Inferior parietal cortex (tissue), 1 donor: ENCODE results near the gene GALNT7.

Experiments
- DNase-seq: peaks from one replicate; pipeline ENCODE4 v3.0.0-alpha.2; 2016; ENCODE audit errors: extremely low spot score

GALNT7 gene

DNA sequence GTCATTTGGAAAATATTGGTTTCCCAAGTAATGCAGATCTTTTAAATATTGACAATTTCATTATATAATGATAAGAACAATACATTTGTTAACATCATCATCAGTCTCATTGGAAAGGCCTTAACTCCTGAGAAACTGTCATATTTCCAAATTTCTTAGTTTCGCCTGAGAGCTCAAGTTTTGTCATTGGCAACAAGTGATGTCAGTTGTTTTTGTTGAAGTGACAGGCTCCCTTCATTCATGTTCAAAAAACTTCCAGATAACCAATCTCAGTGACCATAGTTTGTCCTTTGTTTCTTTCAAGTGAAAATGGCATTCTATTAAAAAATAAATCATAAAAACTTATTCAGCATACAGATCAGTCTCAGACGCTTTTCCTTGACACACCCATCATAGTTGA, 93.8 kb downstream of the GALNT7 start:
- DNase-seq, result no peak

DNA sequence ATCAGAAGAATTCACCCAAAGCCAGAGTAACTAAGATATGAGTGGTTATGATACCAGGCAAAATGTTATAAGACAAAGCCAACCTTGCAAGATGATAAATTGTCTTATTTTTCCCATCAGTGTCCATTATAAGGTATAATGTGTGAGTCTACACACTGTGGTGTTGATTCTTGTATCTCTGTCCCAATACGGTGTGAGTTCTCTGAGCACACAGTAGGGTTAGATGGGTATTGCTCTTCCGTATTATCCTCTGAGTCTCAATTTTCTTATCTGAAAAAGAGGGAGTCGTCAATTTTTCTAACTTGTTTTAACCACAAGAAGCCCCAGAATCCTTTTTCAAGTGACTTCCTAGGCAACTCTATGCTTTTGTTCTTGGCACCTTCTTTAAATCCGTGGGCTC, 95.6 kb downstream of the GALNT7 start:
- DNase-seq, result no peak

DNA sequence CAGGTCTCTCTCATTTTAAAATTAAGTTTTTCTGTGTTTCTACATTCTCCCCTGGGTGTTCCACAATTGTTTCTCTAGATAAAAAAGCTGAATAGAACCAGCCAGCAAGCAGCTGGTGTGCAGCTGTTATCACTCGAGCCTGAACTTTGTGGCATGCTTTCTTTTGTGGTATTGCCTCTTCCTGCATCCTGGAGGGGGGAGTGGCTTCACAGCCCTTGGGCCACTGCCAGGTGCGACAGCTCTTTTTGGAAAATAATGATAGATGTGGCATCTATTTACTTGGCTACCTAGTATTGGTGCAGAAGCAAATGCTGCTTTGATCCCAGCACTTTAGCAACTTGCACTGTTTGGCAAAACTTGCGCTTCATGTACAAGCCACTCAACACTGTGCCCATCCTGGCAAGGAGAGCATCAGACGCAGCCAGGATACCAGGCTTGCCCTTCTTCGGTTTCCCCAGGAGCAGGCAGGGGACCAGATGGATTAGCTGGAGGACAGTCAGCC, 96.1 kb downstream of the GALNT7 start:
- no peak for DNase-seq

DNA sequence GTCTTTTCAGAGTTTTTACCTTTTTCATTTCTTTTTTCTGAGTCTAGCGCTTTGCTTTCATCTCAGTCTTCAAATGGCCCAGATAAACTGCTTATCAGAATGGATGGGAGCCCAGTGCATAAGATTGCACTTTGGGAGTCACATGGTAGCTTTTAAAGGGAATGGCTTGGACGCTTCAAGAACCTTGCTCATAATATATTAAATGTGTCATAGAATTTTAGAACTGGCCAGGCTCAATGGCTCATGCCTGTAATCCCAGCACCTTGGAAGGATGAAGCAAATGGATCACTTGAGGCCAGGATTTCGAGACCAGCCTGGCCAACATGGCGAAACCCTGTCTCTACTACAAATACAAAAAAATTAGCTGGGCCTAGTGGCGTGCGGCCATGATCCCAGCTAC, 97.1 kb downstream of the GALNT7 start:
- no peak for DNase-seq

DNA sequence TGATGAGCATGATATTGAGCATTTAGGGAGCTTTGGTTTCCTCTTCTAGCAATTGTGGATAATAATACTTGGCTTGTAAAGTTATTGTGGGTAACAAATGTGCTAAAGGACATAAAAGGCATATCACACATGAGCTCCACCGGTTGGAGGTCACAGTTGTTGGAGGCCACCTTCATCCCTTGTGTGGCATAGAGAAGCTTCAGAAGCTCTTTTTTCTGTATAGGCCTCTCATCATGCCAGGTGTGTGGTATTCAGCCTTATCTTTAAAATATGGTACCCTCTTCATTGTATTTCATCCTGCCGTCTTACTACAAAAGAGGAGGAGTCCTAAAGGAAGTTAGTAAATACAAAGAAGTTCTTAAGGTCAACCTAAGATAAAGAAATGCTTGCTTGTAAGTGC, 99.1 kb downstream of the GALNT7 start:
- no peak for DNase-seq

DNA sequence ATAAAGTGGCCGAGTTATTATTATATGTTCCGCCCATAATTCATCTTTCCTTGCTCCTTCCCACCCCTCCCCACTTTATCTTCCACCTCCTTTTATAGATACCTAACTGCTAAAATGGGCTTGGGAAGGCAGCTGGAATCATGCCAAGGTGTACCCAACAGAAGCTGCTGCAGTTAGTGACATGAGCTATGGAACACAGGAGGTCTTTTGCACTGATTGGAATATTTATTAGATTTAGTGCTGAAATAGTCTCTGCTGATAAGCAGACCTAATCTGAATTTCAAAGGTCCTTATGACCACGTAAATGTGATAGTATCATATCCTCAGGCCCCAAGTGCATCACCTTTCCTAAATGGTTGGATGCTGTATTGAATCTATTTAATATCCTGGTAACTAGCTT, 100.7 kb downstream of the GALNT7 start:
- no peak for DNase-seq

DNA sequence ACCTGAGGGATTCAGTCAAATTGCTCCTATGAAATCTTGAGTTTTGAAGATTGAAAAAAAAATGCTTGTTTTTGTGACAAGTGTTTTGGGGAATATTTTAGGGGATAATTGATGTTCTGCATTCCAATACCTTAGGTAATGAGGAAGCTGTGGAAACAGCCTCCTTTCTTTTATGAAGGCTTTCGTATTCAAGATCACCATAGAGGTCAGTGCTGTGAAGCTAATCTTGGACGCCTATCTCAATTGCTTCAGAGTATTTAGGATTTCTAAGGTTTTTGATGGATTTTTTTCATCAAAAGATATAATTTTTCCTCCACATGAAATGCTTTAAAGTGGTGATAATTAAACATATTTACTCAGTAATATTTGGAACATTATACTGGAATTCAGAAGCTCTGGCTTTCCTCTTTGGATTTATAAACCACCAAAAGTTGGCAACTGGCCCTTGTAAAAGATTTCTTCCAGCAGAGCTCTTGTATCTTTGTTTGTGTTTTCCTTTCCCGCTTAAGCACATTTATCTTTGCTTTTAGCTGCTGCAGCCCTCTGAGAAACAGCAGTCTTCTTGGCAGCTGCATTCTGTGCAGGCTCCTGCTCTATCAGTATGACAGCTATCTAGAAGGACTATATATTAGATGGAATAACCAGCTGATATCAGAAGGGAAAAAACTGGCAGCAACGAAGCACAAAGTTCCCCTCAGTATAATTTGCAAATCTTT, 101.9 kb downstream of the GALNT7 start:
- DNase-seq, result no peak

DNA sequence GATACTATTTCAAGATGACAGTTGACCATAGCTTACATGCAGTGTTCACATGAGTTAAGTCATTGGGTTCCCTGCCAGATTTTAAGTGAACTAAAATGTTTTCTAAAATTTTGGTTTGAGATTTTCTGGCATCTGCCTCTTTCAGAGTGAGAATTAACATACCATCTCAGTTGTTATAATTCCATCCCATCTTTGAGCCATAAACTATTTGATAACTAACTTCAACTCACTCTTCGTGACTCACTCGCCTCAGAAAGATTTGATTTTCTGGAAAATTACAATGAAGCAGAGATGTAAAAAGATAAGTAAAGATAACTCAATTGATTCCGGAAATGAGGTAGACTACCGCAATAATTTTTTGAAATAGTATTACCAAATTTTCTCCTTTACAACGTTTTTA, 103.7 kb downstream of the GALNT7 start:
- DNase-seq, result no peak

DNA sequence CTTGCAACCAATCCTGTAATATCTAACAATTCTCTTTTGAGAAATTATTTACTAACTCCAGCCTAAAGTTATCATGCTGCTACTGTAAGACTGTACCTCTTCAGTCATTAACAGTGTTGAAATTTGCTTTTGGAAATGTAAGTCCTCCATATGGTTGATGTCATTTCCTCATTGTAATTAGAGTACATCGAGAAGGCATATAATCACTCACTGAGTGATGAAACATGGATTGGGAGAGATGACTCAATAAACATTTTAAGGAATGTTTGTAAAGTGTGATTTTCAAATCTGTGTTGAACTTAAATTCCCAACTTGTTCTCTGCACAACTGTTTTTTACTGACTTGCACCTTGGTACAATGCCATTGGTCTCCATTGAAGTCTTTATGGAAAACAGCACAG, 104.4 kb downstream of the GALNT7 start:
- no peak for DNase-seq

DNA sequence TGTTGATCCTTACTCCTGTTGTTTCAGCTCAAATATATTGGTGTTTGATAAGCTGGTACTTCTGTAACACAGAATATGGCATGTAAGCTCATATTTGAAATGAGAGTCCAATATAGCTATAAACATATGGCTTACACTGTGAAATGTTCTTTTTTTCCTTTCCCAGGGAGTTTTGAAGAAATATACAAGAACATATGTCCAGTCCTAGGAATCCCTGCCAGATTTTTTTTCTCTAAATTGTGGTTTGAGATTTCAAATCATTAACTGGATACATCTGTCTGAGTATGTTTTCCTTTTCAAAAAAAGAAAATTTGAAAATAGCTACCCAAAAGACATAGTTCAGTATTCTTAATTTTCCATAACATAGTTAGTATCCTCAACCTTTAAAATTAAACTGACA, 105.3 kb downstream of the GALNT7 start:
- no peak for DNase-seq

DNA sequence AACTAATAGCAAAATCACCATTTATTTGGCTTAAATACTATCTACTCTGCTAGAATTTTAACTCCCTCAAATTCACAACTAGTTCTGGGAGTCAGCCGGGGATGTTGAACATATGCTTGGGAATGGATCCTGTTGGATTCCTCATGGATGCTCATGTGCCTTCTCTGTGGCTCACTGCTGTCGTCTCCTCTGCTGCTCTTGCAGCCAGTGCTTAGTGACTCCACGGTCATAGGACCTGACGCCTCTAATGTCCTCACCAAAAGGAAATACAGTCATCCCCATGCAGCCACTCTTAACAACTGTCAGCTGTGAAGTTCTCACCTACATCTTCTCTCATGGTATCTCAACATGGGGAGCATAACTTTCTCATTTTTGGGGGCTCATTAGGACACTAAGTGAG, 106.1 kb downstream of the GALNT7 start:
- DNase-seq, result no peak

DNA sequence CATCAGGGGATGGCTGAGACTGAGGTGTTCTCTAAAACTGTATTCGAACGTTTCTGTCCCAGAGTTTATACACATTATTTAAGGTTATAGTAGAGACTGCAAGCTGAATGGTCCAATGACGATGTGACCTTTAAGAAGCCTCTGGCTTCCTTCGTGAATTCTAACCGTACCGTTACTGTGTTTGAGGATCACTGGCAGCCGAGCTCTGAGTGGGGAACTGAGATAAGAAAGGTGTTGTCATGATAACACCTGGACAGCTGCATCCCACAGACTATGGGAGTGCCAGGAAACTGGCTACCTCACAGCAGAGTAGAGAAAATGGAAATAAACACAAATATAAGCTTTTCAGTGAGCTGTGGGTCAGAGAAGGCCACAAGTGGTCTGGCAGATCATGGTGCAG, 106.5 kb downstream of the GALNT7 start:
- no peak for DNase-seq

DNA sequence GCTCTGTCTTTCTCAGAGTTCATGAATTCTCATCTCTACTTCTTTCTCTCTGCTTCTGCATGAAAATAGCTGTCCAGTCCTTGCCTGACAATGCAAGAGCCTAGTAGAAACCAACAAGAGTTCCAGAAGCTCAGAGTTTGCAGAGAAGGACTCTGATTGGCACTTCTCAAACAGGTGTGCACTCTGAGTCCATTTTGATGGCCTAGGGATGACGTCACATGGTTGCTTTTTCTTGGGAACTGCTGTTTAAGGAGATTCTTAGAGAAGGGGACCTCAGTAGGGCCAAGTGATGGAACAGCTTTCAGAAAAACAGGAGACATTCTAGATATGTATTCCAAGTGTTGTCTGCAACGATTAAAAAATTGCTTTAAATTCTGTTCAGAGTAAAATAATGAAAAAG, 108.7 kb downstream of the GALNT7 start:
- no peak for DNase-seq

DNA sequence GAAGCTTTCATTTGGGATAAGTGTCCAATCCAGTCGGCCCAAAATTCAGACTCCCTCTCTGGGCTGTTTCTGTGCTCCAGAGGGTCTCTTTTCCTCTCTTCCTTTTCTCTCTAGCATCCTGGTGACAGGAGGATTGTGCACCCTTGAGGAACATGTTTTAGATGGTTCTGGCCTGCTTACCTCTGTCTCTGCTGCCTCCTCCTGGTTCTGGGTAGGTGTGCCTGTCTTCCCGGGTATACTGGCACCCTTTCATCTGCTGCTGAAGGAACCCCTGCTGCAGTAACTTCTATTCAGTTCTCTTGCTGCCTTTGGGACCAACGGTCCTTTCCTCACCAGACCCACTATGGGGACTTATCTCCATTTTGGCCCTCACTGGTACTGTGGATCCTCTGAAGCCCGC, 112.4 kb downstream of the GALNT7 start:
- no peak for DNase-seq

DNA sequence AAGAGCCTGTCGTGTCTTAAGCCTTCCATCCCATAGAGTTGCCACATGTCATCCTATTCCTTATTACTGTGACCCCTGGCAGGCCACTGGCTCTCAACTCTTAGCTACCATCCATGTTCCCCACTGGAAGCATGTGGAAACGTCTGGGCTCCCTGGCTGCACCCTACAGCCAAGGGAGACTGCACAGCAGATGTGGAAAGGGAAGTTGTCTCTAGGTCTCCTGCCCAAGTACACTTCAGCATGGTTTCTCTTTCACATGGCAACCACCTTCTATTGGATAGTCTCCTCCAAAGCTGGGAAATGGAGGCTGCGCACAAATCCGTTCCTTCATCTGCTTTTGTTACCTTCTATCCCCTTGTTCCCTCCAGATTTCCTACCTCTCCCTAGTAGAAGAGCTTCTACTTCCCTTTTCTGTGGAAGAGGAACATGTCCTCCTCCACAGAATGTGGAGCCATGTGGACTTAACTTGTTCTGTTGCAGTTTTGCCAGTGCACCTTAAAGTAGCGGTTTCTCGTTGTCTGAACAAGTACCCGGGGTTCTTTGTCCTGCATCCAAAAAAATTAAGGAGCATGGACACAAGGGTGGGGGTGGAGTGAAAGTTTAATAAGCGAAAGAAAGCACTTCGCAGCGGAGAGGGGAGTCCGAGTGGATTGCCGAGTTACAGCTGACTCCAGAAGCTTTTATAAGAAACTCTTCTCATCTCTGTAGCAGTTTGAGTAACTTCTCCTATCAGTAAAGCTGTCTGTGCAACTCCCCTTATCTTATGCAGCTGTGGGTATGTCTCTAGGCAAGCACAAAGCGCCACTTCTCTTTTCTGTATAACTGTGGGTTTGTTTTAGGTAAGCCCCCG, 113.0 kb downstream of the GALNT7 start:
- DNase-seq, result no peak

DNA sequence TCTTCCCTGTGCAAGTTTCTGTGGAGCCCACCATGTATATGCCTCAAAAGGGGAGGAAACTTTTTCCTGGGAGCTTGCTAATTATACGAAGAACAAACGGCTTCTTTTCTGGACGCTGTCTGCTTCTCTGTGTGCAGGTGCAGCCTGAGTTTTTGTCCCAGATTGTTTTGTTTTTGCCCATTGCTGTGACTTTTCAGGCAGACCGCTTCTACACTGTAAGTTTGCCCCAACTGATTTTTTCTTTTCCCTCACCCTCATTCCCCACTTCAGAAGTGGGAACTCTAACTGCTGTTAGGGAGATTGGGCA, 113.6 kb downstream of the GALNT7 start:
- DNase-seq, result no peak

DNA sequence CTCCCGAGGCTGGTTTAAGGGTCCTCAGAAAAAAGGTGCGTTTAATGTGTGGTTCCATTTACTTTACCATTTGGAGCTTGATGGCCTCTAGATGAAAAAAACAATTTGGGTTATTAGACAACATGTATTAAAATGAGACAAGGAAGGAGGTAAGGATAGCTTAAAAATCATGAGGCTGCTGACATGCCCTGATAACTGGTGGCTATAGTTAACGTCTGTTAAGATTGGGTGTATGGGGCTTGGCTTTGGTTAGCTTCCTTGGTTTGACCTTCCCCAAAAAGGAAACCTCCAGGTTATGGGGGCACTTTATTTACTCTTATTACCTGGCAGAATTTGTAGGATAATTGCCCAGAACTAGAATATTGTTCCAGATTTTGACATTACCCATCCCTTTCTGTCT, 114.0 kb downstream of the GALNT7 start:
- no peak for DNase-seq

DNA sequence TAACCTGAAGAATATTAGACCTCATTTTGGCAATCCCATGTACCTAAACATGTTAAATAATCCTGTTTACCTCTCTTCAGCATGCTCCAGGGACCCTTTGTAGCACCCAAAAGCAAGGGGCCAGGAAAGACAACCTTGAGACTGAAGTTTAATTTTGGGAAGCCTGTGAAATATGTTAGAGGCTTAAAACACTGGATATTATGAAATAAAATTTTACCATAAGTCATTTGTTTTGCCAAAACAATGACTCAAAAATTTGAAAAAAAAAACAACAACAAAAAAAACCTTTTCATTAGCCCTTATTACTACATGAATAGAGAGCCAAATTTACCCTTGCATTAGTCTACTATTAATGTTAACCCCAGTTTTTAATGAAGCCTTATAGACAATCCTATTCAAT, 115.9 kb downstream of the GALNT7 start:
- no peak for DNase-seq

DNA sequence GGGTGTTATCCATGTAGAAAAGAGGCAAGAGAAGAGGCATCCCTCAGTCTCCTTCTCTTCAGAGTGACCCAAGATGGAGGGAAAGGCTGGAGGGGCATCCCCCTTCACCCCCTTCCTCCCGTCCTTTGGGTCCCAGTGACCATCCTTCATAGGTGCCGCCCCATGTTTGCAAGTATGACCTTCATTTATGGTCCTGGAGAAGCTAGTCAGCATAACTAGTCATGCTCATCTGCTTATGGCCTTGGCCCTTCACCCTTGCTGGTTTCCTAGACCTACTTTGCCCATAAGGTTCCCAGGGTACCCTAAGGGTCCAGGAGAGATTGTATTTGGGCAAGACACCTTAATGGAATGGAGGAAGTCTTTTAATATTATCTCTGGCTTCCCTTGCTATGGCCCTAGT, 118.9 kb downstream of the GALNT7 start:
- no peak for DNase-seq

DNA sequence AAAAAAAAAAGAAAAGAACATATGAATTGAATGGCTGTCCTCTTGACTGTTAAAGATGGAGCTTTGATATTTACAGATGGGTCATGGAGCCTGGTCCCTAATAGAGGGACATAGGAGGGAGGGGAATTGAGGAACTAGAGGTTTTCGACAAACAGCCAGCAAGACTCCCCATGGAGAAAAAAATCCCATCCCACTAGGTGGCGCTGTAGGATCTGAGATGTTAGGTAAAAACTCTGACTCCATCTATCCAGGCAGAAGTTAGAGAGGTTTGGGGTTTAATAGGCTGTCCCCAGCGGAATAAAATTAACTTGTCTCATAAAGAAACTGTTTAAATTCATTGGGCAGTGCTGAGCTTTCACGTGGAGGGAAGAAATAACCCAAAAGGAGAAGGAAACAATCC, 119.7 kb downstream of the GALNT7 start:
- peak; percentile 82 for DNase-seq

DNA sequence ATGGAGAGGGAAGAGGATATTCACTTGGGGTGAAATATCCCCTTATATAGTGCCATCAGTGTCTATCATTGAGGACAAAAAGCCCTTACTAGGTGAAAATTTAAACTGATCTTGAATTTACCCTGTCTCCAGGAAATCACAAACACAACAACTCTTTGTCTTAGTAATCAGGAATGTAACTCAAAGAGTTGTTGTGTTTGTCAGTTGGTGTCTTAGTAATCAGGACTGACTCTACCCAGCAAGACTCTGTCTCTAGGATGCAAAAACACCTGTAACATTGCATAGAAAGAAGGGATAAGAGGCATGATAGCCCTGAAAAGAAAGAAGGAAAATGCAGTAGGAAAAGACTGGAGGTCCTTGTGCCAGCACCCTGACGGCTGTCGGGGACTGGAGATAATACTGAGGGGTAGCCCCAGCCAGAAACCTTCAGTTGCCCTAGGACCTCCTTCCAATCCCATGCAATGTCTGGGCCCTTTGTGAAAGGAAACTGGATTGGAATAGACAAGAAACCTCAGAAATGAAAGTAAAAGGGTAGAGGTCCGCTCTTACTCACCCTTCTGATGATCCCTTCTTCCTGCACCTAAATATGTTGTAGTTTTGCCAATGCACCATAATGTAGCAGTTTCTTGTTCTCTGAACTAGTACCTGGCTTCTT, 120.2 kb downstream of the GALNT7 start:
- no peak for DNase-seq

DNA sequence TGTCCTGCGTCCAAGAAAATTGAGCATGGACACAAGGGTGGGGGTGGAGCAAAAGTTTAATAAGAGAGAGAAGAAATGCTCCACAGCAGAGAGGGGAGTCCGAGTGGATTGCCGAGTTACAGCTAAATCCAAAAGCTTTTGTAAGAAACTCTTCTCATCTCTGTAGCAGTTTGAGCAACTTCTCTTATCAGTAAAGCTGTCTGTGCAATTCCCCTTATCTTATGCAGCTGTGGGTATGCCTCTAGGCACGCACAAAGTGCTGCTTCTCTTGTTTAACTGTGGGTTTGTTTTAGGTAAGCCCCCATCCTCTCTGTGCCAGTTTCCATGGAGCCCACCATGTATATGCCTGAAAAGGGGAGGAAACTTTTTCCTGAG, 120.7 kb downstream of the GALNT7 start:
- DNase-seq, result no peak

DNA sequence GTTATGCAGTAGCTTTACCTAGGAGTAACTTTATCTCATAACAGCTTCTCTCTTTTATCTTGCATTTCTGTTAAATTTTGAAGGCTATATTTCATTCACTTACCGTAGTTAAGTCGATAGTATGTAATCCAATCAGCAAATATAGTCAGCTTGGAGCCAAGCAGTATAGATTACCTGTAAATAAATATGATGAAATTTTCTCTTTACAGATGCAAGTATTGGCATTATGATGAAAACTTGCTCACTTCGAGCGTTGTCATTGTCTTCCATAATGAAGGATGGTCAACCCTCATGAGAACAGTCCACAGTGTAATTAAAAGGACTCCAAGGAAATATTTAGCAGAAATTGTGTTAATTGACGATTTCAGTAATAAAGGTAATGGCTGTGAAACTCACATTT, 123.3 kb downstream of the GALNT7 start:
- no peak for DNase-seq
